K562 (cell line): ENCODE measurements around the gene SNCB. TPM values are rescaled to one million over a fixed set of nuclear protein-coding genes. Genes with fewer than 3 reads are reported as not detected.

Experiments used
- ATAC-seq: fragments of 200-7000 bp; cut with Tn5 transposase; 3 replicates; pipeline ENCODE4 v1.9.1; 2020; ENCODE audit warnings: moderate library complexity
- BruUV-seq: library from RNA; stranded (reverse); fragments of 400-500 nt; replicated peaks from 2 replicates; lab custom pipeline; 2021; lab: Mats Ljungman, UMichigan
- CTCF ChIA-PET: fragments of 300-600 bp; formaldehyde crosslinking; extraction: SDS; loops from one replicate; lab custom pipeline; 2021; ENCODE audit warnings: low intra/inter-chr PET ratio; lab: Yijun Ruan, JAX
- POLR2A ChIA-PET: fragments of 300-600, 350-650 bp; sonication (Branson Sonifier 250); formaldehyde crosslinking; extraction: SDS; loops from one replicate; lab custom pipeline; 2021; ENCODE audit warnings: antibody characterized with exemption, inconsistent platforms; lab: Yijun Ruan, JAX
- DNase-seq, 4 experiments: peaks; one replicate each; pipeline versions ENCODE4 v3.0.0 to v3.0.0-alpha.2; 2011 to 2018; ENCODE audit warnings: low spot score in 3 of 4, mixed read lengths in 3 of 4; ENCODE audit errors: extremely low read depth in 1 of 4
- FAIRE-seq: peaks from 2 replicates; lab custom pipeline; 2011; peaks lifted over from hg19 to GRCh38; lab: Jason Lieb, UNC
- H2AFZ ChIP-seq: 2 replicates; pipeline ENCODE4 v1.6.0; 2011; ENCODE audit warnings: low read depth, low read length, control low read depth, inconsistent platforms
- H3K27ac ChIP-seq: fragments of 200-600 bp; 3 replicates; pipeline ENCODE4 v1.8.0; 2011; ENCODE audit warnings: low read depth, mild to moderate bottlenecking, control low read depth, inconsistent platforms, low read length, moderate library complexity, mixed read lengths; ENCODE audit errors: extremely low read depth
- H3K27me3 ChIP-seq, 2 experiments: fragments of 300-600 bp in 1 of 2; 2 replicates in 1 of 2; 3 replicates in 1 of 2; pipeline versions ENCODE4 v1.6.0 to v1.8.0; 2011; ENCODE audit warnings: inconsistent platforms in 2 of 2, low read length in 2 of 2, mild to moderate bottlenecking in 1 of 2, mixed read lengths in 1 of 2, moderate library complexity in 1 of 2; ENCODE audit not compliant: control insufficient read depth in 2 of 2, insufficient read depth in 2 of 2
- H3K36me3 ChIP-seq: fragments of 300-600 bp; 3 replicates; pipeline ENCODE4 v1.8.0; 2011; ENCODE audit warnings: mild to moderate bottlenecking, low read length, inconsistent platforms; ENCODE audit not compliant: control insufficient read depth, insufficient read depth
- H3K4me1 ChIP-seq, 2 experiments: fragments of 200-600 bp in 1 of 2; replicated peaks in 1 of 2; 2 replicates in 1 of 2; 3 replicates in 1 of 2; pipeline versions ENCODE4 v1.5.1 to v1.8.0; 2011; ENCODE audit warnings: inconsistent platforms in 2 of 2, low read length in 2 of 2, mild to moderate bottlenecking in 1 of 2, mixed read lengths in 1 of 2, moderate library complexity in 1 of 2; ENCODE audit not compliant: control insufficient read depth in 2 of 2, insufficient read depth in 2 of 2
- H3K4me2 ChIP-seq: 2 replicates; pipeline ENCODE4 v1.6.1; 2011; ENCODE audit warnings: low read length, control low read depth, inconsistent platforms, mixed read lengths; ENCODE audit not compliant: insufficient read depth
- H3K4me3 ChIP-seq: fragments of 200-600 bp; sonication (generic), shearing (Covaris generic); 2 replicates; pipeline ENCODE4 v1.5.1; 2016; ENCODE audit warnings: control low read depth, inconsistent platforms
- H3K79me2 ChIP-seq: fragments of 200-600 bp; 3 replicates; pipeline ENCODE4 v1.8.0; 2011; ENCODE audit warnings: low read length, inconsistent platforms; ENCODE audit not compliant: control insufficient read depth, insufficient read depth
- H3K9ac ChIP-seq, 2 experiments: 2 replicates each; pipeline versions ENCODE4 v1.6.0 to v1.6.1; 2011; ENCODE audit warnings: low read depth in 2 of 2, low read length in 2 of 2, control low read depth in 1 of 2, inconsistent platforms in 1 of 2, mild to moderate bottlenecking in 1 of 2, mixed read lengths in 1 of 2; ENCODE audit not compliant: insufficient read depth in 1 of 2
- H3K9me1 ChIP-seq: one replicate; pipeline ENCODE4 v1.6.0; 2011; ENCODE audit warnings: inconsistent platforms, mild to moderate bottlenecking, low read length, moderate library complexity; ENCODE audit not compliant: control insufficient read depth, insufficient read depth
- H3K9me3 ChIP-seq: replicated peaks from 2 replicates; pipeline ENCODE4 v1.5.1; 2011; ENCODE audit warnings: low read depth, low read length, inconsistent platforms; ENCODE audit not compliant: control insufficient read depth, insufficient read depth
- H4K20me1 ChIP-seq: replicated peaks from 2 replicates; pipeline ENCODE4 v1.6.1; 2011; ENCODE audit warnings: low read length, inconsistent platforms, mixed read lengths; ENCODE audit not compliant: control insufficient read depth, insufficient read depth
- CTCF ChIP-seq, 3 experiments: IDR thresholded peaks in 2 of 3; conservative IDR thresholded peaks in 1 of 3; 2 replicates each; pipeline ENCODE4 v1.5.1; 2011 to 2012; ENCODE audit warnings: low read length in 3 of 3, mild to moderate bottlenecking in 3 of 3, control low read depth in 2 of 3, improper control_type of control experiment in 1 of 3, inconsistent platforms in 1 of 3, low read depth in 1 of 3, mixed read lengths in 1 of 3, moderate library complexity in 1 of 3; ENCODE audit not compliant: insufficient read depth in 2 of 3
- EP400 ChIP-seq: fragments of 450-650 bp; IDR thresholded peaks from 2 replicates; pipeline ENCODE4 v1.6.1; 2017; ENCODE audit warnings: antibody characterized with exemption, mild to moderate bottlenecking, moderate library complexity
- HDAC2 ChIP-seq: fragments of 450-650 bp; IDR thresholded peaks from 2 replicates; pipeline ENCODE4 v1.6.1; 2016; ENCODE audit warnings: mild to moderate bottlenecking
- KLF6 ChIP-seq: fragments of 250-450 bp; sonication (Bioruptor Pico); IDR thresholded peaks from 2 replicates; pipeline ENCODE4 v1.4.0; 2020; ENCODE audit warnings: mild to moderate bottlenecking, moderate library complexity, borderline replicate concordance
- L3MBTL2 ChIP-seq: fragments of 450-650 bp; IDR thresholded peaks from 2 replicates; pipeline ENCODE4 v1.6.1; 2016; ENCODE audit warnings: mild to moderate bottlenecking, moderate library complexity
- SIX5 ChIP-seq, 2 experiments: IDR thresholded peaks; 2 replicates each; pipeline ENCODE4 v1.6.1; 2011; ENCODE audit warnings: low read length in 2 of 2, borderline replicate concordance in 1 of 2, low read depth in 1 of 2, mild to moderate bottlenecking in 1 of 2, moderate library complexity in 1 of 2; ENCODE audit not compliant: insufficient read depth in 1 of 2
- ZNF239 ChIP-seq: fragments of 250-450 bp; sonication (Bioruptor Pico); IDR thresholded peaks from 2 replicates; pipeline ENCODE4 v1.4.0; 2020; ENCODE audit warnings: mild to moderate bottlenecking
- ZNF778 ChIP-seq: fragments of 450-650 bp; formaldehyde crosslinking; IDR thresholded peaks from 2 replicates; pipeline ENCODE4 v1.4.0; 2020; ENCODE audit warnings: mild to moderate bottlenecking, moderate library complexity
- ZSCAN32 ChIP-seq: fragments of 450-650 bp; formaldehyde crosslinking; IDR thresholded peaks from 2 replicates; pipeline ENCODE4 v1.4.0; 2020; ENCODE audit warnings: mild to moderate bottlenecking, moderate library complexity
- WGBS: fragments of 100-300 bp; shearing (Covaris generic); methylation state at CpG from one replicate; pipeline ENCODE4 v1.1.6; 2016; ENCODE audit warnings: low coverage, mixed read lengths; ENCODE audit not compliant: insufficient coverage; ENCODE audit errors: missing lambda C conversion rate; 5-methylcytosine and 5-hydroxymethylcytosine counted together
- in situ Hi-C: fragments of 300-500 bp; cut with MboI; formaldehyde crosslinking; loops from 4 replicates; pipeline ENCODE4 v1.15.0; 2018; ENCODE audit warnings: inconsistent platforms, mixed read lengths
- intact Hi-C: fragments of 100-400 bp; cut with micrococcal nuclease; formaldehyde crosslinking; loops from 2 replicates; pipeline ENCODE4 v1.14.2; 2022
- polyA plus RNA-seq, 8 experiments: library from polyadenylated mRNA; depleted of rRNA in 4 of 8; stranded (reverse) in 5 of 8; unstranded in 3 of 8; fragments of >200 nt; fragmentation: Nextera tagmentation in 2 of 8; fragmentation: Illumina TruSeq in 1 of 8; extraction: Ambion mirVana in 2 of 8; extraction: Trizol in 1 of 8; gene quantifications; 2 replicates each; pipeline versions ENCODE4 v1.2.1 to v1.2.3, GENCODE V29; 2011 to 2014; ENCODE audit warnings: inconsistent platforms in 1 of 8, missing spikeins in 1 of 8
- total RNA-seq, 7 experiments: library from RNA; depleted of rRNA in 6 of 7; stranded (reverse); fragments of >200 nt in 6 of 7; fragmentation: Illumina TruSeq in 2 of 7; extraction: Trizol in 2 of 7; gene quantifications; 2 replicates each; pipeline versions ENCODE4 v1.2.1 to v1.2.3, GENCODE V29; 2011 to 2021; ENCODE audit warnings: low replicate concordance in 1 of 7

SNCB gene
- total and polyA plus RNA-seq, 9 of the 15 experiments (the other 6 are each of a cell fraction or from before 2014, with no cell fraction given): not detected

- Histone ChIP-seq H3K4me2 (no peak overlapping the region), H3K79me2 (no peaks in the 10 kb centered on the region), H3K36me3 (peaks cover 3% of the 10 kb centered on the region; the same call in 1 of the 3 replicates), H4K20me1 (no peaks in the 10 kb centered on the region), H3K4me1 (peaks cover 0 to 15% of the 10 kb centered on the region in 2 experiments; a peak in 1 of 5 replicates), H3K4me3 (no peak overlapping the region), H3K27ac (no peak overlapping the region), H3K9me3 (no peaks in the 10 kb centered on the region), H3K27me3 (peaks cover 5 to 22% of the 10 kb centered on the region in 2 experiments; a peak in 4 of 5 replicates), H3K9me1 (no peaks in the 10 kb centered on the region), H2AFZ (no peak overlapping the region), H3K9ac (no peak overlapping the region)
- DNase-seq (peak in 2 of 4 experiments; percentile 52 to 59), FAIRE-seq (no peak), ATAC-seq (no peak; the same call in 2 of the 3 replicates)
- intact Hi-C loops (no loop called here), in situ Hi-C loops (loop anchor here (25.0 kb wide), 1 partner anchor 856 kb away; no protein-coding TSS in a partner anchor)
- WGBS: 24% methylated on average over 12 of the region's 12 CpGs
- POLR2A ChIA-PET: no interaction called here
- TF ChIP-seq CTCF (IDR thresholded peaks at IDR 0.05 in 2 of 3, conservative IDR thresholded peaks at IDR 0.05 in 1 of 3; ENCODE audit: insufficient read depth in 2 of 3, low read depth in 1 of 3, low read length in 3 of 3) (0 out of 6 replicates have a peak, but pooled peaks of 1 of the 3 experiments have one; percentile 16), ZNF778 (CRISPR knock-in tag) (no peak), ZNF239 (CRISPR knock-in tag) (no peak), HDAC2 (no peak), L3MBTL2 (no peak), SIX5 (IDR thresholded peaks at IDR 0.05; ENCODE audit: borderline replicate concordance in 1 of 2, insufficient read depth in 1 of 2, low read depth in 1 of 2, low read length in 2 of 2) (no peak), ZSCAN32 (CRISPR knock-in tag) (no peak), EP400 (no peak), KLF6 (CRISPR knock-in tag) (no peak)
- CTCF ChIA-PET: no interaction called here
- no TSS peak for BruUV-seq
Observed at GRCh38 chr5:176593273-176593869, 37.0 kb downstream of the SNCB start.
